ENCODE data around the gene PCNP.
"Not testable (repeated sequence)": the region's sequence is repeated elsewhere in the genome, so short reads cannot be mapped to it uniquely, and the experiment has no call there.

GRCh38 chr3:101641397-101642115 is 67.6 kb downstream of the PCNP start:
- TF ChIP-seq EZH2phosphoT487 (IDR thresholded peaks at IDR 0.05; ENCODE audit: borderline replicate concordance, low read depth, low read length); CTCF (conservative IDR thresholded peaks at IDR 0.05; ENCODE audit: low read length): not testable (repeated sequence)
